A549 (cell line): ENCODE data around the gene SLC15A5. TPM values are rescaled to one million over a fixed set of nuclear protein-coding genes. Genes with fewer than 3 reads are reported as not detected.

Source experiments
- ATAC-seq, 2 experiments: fragments of 200-7000 bp in 1 of 2; fragments of >200 bp in 1 of 2; cut with Nextera tagmentation in 1 of 2; cut with Tn5 transposase in 1 of 2; 3 replicates each; pipeline versions ENCODE4 v1.8.0 to v1.9.1; 2018 to 2020; ENCODE audit warnings: mild to moderate bottlenecking in 1 of 2, moderate library complexity in 1 of 2
- CTCF ChIA-PET: fragments of 300-600 bp; sonication (Branson Sonifier 250); formaldehyde crosslinking; extraction: SDS; loops from one replicate; lab custom pipeline; 2021; ENCODE audit warnings: antibody characterized with exemption, inconsistent platforms; lab: Yijun Ruan, JAX
- POLR2A ChIA-PET: fragments of 350-600 bp; formaldehyde crosslinking; extraction: SDS; loops from one replicate; lab custom pipeline; 2021; ENCODE audit warnings: antibody characterized with exemption, inconsistent platforms; lab: Yijun Ruan, JAX
- DNase-seq, 2 experiments: peaks; one replicate each; pipeline versions ENCODE4 v3.0.0 to v3.0.0-alpha.2; 2011 to 2016; ENCODE audit warnings: low read depth in 1 of 2, low spot score in 1 of 2
- FAIRE-seq: peaks from 2 replicates; lab custom pipeline; 2011; peaks lifted over from hg19 to GRCh38; lab: Jason Lieb, UNC
- H3K27ac ChIP-seq, 2 experiments: fragments of >200 bp; sonication (Bioruptor Twin); formaldehyde crosslinking; 3 replicates each; pipeline ENCODE4 v1.5.1; 2016 to 2017
- H3K4me1 ChIP-seq: fragments of >200 bp; sonication (Bioruptor Twin); formaldehyde crosslinking; 3 replicates; pipeline ENCODE4 v1.6.1; 2016
- H3K4me2 ChIP-seq: fragments of >200 bp; sonication (Bioruptor Twin); formaldehyde crosslinking; 3 replicates; pipeline ENCODE4 v1.6.1; 2016
- H3K4me3 ChIP-seq: fragments of >200 bp; sonication (Bioruptor Twin); formaldehyde crosslinking; 3 replicates; pipeline ENCODE4 v1.5.1; 2016
- H3K9me3 ChIP-seq: fragments of >200 bp; sonication (Bioruptor Twin); formaldehyde crosslinking; 3 replicates; pipeline ENCODE4 v1.6.1; 2016
- BCL3 ChIP-seq: fragments of >200 bp; sonication (Bioruptor Twin); formaldehyde crosslinking; IDR thresholded peaks from 3 replicates; pipeline ENCODE4 v1.6.1; 2016
- BHLHE40 ChIP-seq: IDR thresholded peaks from 2 replicates; pipeline ENCODE4 v1.6.1; 2012; ENCODE audit warnings: low read depth, low read length, inconsistent platforms
- CBX2 ChIP-seq: fragments of 200-600 bp; sonication (generic); IDR thresholded peaks from 2 replicates; pipeline ENCODE4 v1.6.1; 2016; ENCODE audit warnings: low read depth, mild to moderate bottlenecking, borderline replicate concordance
- CEBPB ChIP-seq, 2 experiments: fragments of >200 bp in 1 of 2; sonication (Bioruptor Twin) in 1 of 2; formaldehyde crosslinking in 1 of 2; IDR thresholded peaks; 2 replicates each; pipeline ENCODE4 v1.6.1; 2012 to 2016
- EP300 ChIP-seq, 2 experiments: fragments of >200 bp; sonication (Bioruptor Twin); formaldehyde crosslinking; IDR thresholded peaks; 2 replicates in 1 of 2; 3 replicates in 1 of 2; pipeline ENCODE4 v1.6.1; 2016 to 2017
- FOXS1 ChIP-seq: fragments of 250-450 bp; sonication (Bioruptor Pico); IDR thresholded peaks from 2 replicates; pipeline ENCODE4 v1.5.0; 2020; ENCODE audit warnings: mild to moderate bottlenecking, moderate library complexity
- HES2 ChIP-seq: fragments of >200 bp; sonication (Bioruptor Twin); formaldehyde crosslinking; IDR thresholded peaks from 2 replicates; pipeline ENCODE4 v1.6.1; 2016
- HOXB13 ChIP-seq: fragments of 250-450 bp; sonication (Bioruptor Pico); IDR thresholded peaks from 2 replicates; pipeline ENCODE4 v1.5.0; 2020; ENCODE audit warnings: low read depth, mild to moderate bottlenecking, moderate library complexity
- KDM5A ChIP-seq: fragments of 200-600 bp; sonication (generic); IDR thresholded peaks from 2 replicates; pipeline ENCODE4 v1.6.1; 2016; ENCODE audit warnings: antibody characterized with exemption, mild to moderate bottlenecking
- MYC ChIP-seq: IDR thresholded peaks from 2 replicates; pipeline ENCODE4 v1.6.1; 2012; ENCODE audit warnings: mild to moderate bottlenecking, inconsistent platforms, low read length, improper control_type of control experiment, borderline replicate concordance
- NR3C1 ChIP-seq: fragments of >200 bp; sonication (Bioruptor Twin); formaldehyde crosslinking; IDR thresholded peaks from 3 replicates; pipeline ENCODE4 v1.6.1; 2017
- RAD21 ChIP-seq, 2 experiments: fragments of >200 bp in 1 of 2; sonication (Bioruptor Twin) in 1 of 2; formaldehyde crosslinking in 1 of 2; IDR thresholded peaks in 1 of 2; conservative IDR thresholded peaks in 1 of 2; 2 replicates in 1 of 2; 3 replicates in 1 of 2; pipeline ENCODE4 v1.6.1; 2012 to 2018; ENCODE audit warnings: inconsistent platforms in 1 of 2
- SREBF2 ChIP-seq: fragments of 450-650 bp; IDR thresholded peaks from 2 replicates; pipeline ENCODE4 v1.6.1; 2014; ENCODE audit warnings: mild to moderate bottlenecking, moderate library complexity
- TFCP2L1 ChIP-seq: fragments of 250-450 bp; sonication (Bioruptor Pico); IDR thresholded peaks from 2 replicates; pipeline ENCODE4 v1.5.0; 2021; ENCODE audit warnings: mild to moderate bottlenecking
- TP53 ChIP-seq: fragments of 250-450 bp; sonication (Bioruptor Pico); IDR thresholded peaks from 2 replicates; pipeline ENCODE4 v1.5.0; 2021; ENCODE audit warnings: mild to moderate bottlenecking, moderate library complexity
- ZNF302 ChIP-seq: fragments of 250-450 bp; sonication (Bioruptor Pico); IDR thresholded peaks from 2 replicates; pipeline ENCODE4 v1.9.0; 2021; ENCODE audit warnings: inconsistent platforms, mild to moderate bottlenecking, moderate library complexity
- WGBS: methylation state at CpG from one replicate; pipeline ENCODE4 v1.1.6; 2017; ENCODE audit errors: missing lambda C conversion rate; 5-methylcytosine and 5-hydroxymethylcytosine counted together
- polyA plus RNA-seq, 4 experiments: library from polyadenylated mRNA; depleted of rRNA in 3 of 4; stranded (reverse); fragments of >200 nt; fragmentation: RNase III in 1 of 4; extraction: RNeasy Plus Mini Kit Qiagen cat#74134 plus additional on column Dnase treatment in 1 of 4; gene quantifications; 2 replicates in 3 of 4; 3 replicates in 1 of 4; pipeline ENCODE4 v1.2.3, GENCODE V29; 2011 to 2017
- TF ChIP-seq, protein P1 (sequence below): IDR thresholded peaks from 2 replicates; pipeline ENCODE4 v1.6.1; 2012; ENCODE audit warnings: low read depth, borderline replicate concordance
- TF ChIP-seq, protein P2 (sequence below): fragments of >200 bp; sonication (Bioruptor Twin); formaldehyde crosslinking; IDR thresholded peaks from 3 replicates; pipeline ENCODE4 v1.5.1; 2016
- TF ChIP-seq, protein P3 (sequence below): fragments of 250-450 bp; sonication (Bioruptor Pico); IDR thresholded peaks from 2 replicates; pipeline ENCODE4 v1.5.0; 2021; ENCODE audit warnings: mild to moderate bottlenecking, moderate library complexity, borderline replicate concordance

The SLC15A5 gene
- polyA plus RNA-seq, 2 of the 4 experiments (the other 2 are of a cell fraction): not detected

DNA sequence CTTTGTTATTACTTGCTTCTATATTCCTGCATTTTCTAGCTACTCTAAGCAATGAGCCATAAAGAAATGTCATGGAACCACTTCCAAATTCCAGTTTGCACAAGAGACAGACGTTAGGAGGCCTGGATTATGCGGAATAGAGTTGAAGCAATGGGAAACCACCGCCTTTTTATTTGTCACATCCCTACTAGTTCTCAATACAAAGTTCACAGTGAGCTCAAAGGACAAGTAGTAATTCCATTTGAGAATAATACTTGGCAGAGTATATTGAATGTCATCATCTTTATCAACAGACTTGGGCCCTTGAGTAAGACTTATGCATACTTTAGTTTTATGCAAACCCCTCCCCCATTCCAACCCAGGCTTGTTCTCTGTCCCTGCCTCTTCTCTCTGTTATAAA lies 3.7 kb upstream of the SLC15A5 start:
- Histone ChIP-seq H3K4me1 (no peaks in the 10 kb centered on the region), H3K4me2 (no peak overlapping the region), H3K4me3 (no peak overlapping the region), H3K9me3 (no peaks in the 10 kb centered on the region), H3K27ac (no peak overlapping the region)
- 12% methylated on average over 3 of the region's 3 CpGs for whole genome bisulfite sequencing
- CTCF ChIA-PET: no interaction called here
- DNase-seq: peak in 1 of 2 experiments; percentile 11
- TF ChIP-seq NR3C1 (no peak), BCL3 (no peak), SREBF2 (no peak), MYC (no peak), FOXS1 (CRISPR knock-in tag) (no peak), HES2 (no peak)
- TF ChIP-seq, protein P1, sequence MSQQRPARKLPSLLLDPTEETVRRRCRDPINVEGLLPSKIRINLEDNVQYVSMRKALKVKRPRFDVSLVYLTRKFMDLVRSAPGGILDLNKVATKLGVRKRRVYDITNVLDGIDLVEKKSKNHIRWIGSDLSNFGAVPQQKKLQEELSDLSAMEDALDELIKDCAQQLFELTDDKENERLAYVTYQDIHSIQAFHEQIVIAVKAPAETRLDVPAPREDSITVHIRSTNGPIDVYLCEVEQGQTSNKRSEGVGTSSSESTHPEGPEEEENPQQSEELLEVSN: no peak
- TF ChIP-seq, protein P2, sequence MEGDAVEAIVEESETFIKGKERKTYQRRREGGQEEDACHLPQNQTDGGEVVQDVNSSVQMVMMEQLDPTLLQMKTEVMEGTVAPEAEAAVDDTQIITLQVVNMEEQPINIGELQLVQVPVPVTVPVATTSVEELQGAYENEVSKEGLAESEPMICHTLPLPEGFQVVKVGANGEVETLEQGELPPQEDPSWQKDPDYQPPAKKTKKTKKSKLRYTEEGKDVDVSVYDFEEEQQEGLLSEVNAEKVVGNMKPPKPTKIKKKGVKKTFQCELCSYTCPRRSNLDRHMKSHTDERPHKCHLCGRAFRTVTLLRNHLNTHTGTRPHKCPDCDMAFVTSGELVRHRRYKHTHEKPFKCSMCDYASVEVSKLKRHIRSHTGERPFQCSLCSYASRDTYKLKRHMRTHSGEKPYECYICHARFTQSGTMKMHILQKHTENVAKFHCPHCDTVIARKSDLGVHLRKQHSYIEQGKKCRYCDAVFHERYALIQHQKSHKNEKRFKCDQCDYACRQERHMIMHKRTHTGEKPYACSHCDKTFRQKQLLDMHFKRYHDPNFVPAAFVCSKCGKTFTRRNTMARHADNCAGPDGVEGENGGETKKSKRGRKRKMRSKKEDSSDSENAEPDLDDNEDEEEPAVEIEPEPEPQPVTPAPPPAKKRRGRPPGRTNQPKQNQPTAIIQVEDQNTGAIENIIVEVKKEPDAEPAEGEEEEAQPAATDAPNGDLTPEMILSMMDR: no peak
- POLR2A ChIA-PET: interaction anchor here (0.8 kb wide), 1 partner anchor 69 kb away, joined by 4 read pairs; no protein-coding TSS in a partner anchor
- FAIRE-seq: no peak
- no peak; a peak in 2 of 6 replicates for ATAC-seq

- H3K9me3 ChIP-seq: no peaks in the 10 kb centered on the region
- CTCF ChIA-PET: interaction anchor here (1.2 kb wide), 1 partner anchor 1371 kb away, joined by 3 read pairs; no protein-coding TSS in a partner anchor
- no peak for FAIRE-seq
- no peak overlapping the region for H3K27ac ChIP-seq
- H3K4me2 ChIP-seq: no peak overlapping the region
- 14% methylated on average over 3 of the region's 3 CpGs for WGBS
- peak; percentile 37 to 54 for ATAC-seq
- POLR2A ChIA-PET: no interaction called here
- TF ChIP-seq BHLHE40 (no peak), BCL3 (no peak), HOXB13 (no peak), KDM5A (no peak), TFCP2L1 (CRISPR knock-in tag) (no peak), RAD21 (conservative IDR thresholded peaks at IDR 0.05 in 1 of 2, IDR thresholded peaks at IDR 0.05 in 1 of 2) (no peak), HES2 (no peak), TP53 (CRISPR knock-in tag) (no peak), MYC (no peak), CEBPB (IDR thresholded peaks at IDR 0.05) (no peak), ZNF302 (CRISPR knock-in tag) (no peak), EP300 (IDR thresholded peaks at IDR 0.05) (no peak), CBX2 (no peak)
- TF ChIP-seq, protein P3, sequence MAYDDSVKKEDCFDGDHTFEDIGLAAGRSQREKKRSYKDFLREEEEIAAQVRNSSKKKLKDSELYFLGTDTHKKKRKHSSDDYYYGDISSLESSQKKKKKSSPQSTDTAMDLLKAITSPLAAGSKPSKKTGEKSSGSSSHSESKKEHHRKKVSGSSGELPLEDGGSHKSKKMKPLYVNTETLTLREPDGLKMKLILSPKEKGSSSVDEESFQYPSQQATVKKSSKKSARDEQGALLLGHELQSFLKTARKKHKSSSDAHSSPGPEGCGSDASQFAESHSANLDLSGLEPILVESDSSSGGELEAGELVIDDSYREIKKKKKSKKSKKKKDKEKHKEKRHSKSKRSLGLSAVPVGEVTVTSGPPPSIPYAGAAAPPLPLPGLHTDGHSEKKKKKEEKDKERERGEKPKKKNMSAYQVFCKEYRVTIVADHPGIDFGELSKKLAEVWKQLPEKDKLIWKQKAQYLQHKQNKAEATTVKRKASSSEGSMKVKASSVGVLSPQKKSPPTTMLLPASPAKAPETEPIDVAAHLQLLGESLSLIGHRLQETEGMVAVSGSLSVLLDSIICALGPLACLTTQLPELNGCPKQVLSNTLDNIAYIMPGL (CRISPR knock-in tag): no peak
- DNase-seq: no peak
- no peaks in the 10 kb centered on the region for H3K4me1 ChIP-seq
- H3K4me3 ChIP-seq: no peak overlapping the region
These were observed 5.3 kb downstream of the SLC15A5 start for GRCh38 chr12:16272222-16272621.
